PC-3 (cell line): ENCODE measurements around the gene GZMB. TPM values are rescaled to one million over a fixed set of nuclear protein-coding genes. Genes with fewer than 3 reads are reported as not detected.

Experiments
- ATAC-seq: fragments of 200-7000 bp; cut with Tn5 transposase; 2 replicates; pipeline ENCODE4 v1.9.1; 2020; ENCODE audit warnings: mild to moderate bottlenecking, moderate library complexity
- BruUV-seq: library from RNA; stranded (reverse); fragments of 400-500 nt; replicated peaks from 2 replicates; lab custom pipeline; 2021; lab: Mats Ljungman, UMichigan
- CTCF ChIA-PET: fragments of 300-600 bp; sonication (Branson Sonifier 250); formaldehyde crosslinking; loops from one replicate; lab custom pipeline; 2022; ENCODE audit warnings: antibody characterized with exemption; lab: Charles Lee
- POLR2A ChIA-PET: fragments of 300-600 bp; sonication (Branson Sonifier 250); formaldehyde crosslinking; loops from one replicate; lab custom pipeline; 2022; ENCODE audit warnings: antibody characterized with exemption; ENCODE audit not compliant: unreplicated experiment; lab: Charles Lee
- DNase-seq: peaks from one replicate; pipeline ENCODE4 v3.0.0-alpha.2; 2015
- H2AFZ ChIP-seq: fragments of 300-600 bp; sonication (generic); 2 replicates; pipeline ENCODE4 v1.6.0; 2016; ENCODE audit warnings: antibody characterized with exemption, low read length
- H3F3A ChIP-seq: fragments of 300-600 bp; sonication (generic); one replicate; pipeline ENCODE4 v1.6.0; 2017; ENCODE audit warnings: antibody characterized with exemption, low read length, control low read depth, mild to moderate bottlenecking; ENCODE audit not compliant: unreplicated experiment
- H3K27ac ChIP-seq: fragments of 300-600 bp; sonication (generic); 2 replicates; pipeline ENCODE4 v1.5.1; 2016; ENCODE audit warnings: mild to moderate bottlenecking, low read length
- H3K27me3 ChIP-seq: fragments of 300-600 bp; sonication (generic); 2 replicates; pipeline ENCODE4 v1.6.1; 2016; ENCODE audit warnings: low read length, mixed read lengths
- H3K36me3 ChIP-seq: fragments of 300-600 bp; sonication (generic); 2 replicates; pipeline ENCODE4 v1.6.1; 2016; ENCODE audit warnings: low read depth, mixed run types, low read length, mixed read lengths
- H3K4me1 ChIP-seq: fragments of 300-600 bp; sonication (generic); 2 replicates; pipeline ENCODE4 v1.5.1; 2016; ENCODE audit warnings: low read length; ENCODE audit not compliant: insufficient read depth
- H3K4me2 ChIP-seq: fragments of 300-600 bp; sonication (generic); 2 replicates; pipeline ENCODE4 v1.6.0; 2016; ENCODE audit warnings: low read length
- H3K4me3 ChIP-seq: fragments of 300-600 bp; sonication (generic); 2 replicates; pipeline ENCODE4 v1.5.1; 2016; ENCODE audit warnings: mild to moderate bottlenecking, low read length, mixed read lengths
- H3K79me2 ChIP-seq: fragments of 300-600 bp; sonication (generic); 2 replicates; pipeline ENCODE4 v1.6.1; 2017; ENCODE audit warnings: low read length, mixed read lengths
- H3K9ac ChIP-seq: fragments of 300-600 bp; sonication (generic); 2 replicates; pipeline ENCODE4 v1.6.0; 2016; ENCODE audit warnings: mild to moderate bottlenecking, low read length
- H3K9me2 ChIP-seq: fragments of 300-600 bp; sonication (generic); replicated peaks from 2 replicates; pipeline ENCODE4 v1.6.1; 2016; ENCODE audit warnings: mixed run types, low read length, mixed read lengths
- H3K9me3 ChIP-seq: fragments of 300-600 bp; sonication (generic); 2 replicates; pipeline ENCODE4 v1.6.1; 2016; ENCODE audit warnings: low read length, mixed read lengths
- H4K20me1 ChIP-seq: fragments of 300-600 bp; sonication (generic); 2 replicates; pipeline ENCODE4 v1.6.1; 2016; ENCODE audit warnings: low read length, mixed read lengths
- EZH2 ChIP-seq: fragments of 300-600 bp; sonication (generic); IDR thresholded peaks from one replicate; pipeline ENCODE4 v1.6.1; 2017; ENCODE audit warnings: antibody characterized with exemption, mild to moderate bottlenecking, low read length; ENCODE audit not compliant: unreplicated experiment
- EZH2phosphoT487 ChIP-seq: fragments of 300-600 bp; sonication (generic); IDR thresholded peaks from 2 replicates; pipeline ENCODE4 v1.6.1; 2018; ENCODE audit warnings: mild to moderate bottlenecking, antibody characterized with exemption, low read length, borderline replicate concordance
- intact Hi-C: fragments of 100-400 bp; cut with micrococcal nuclease; formaldehyde crosslinking; loops from 2 replicates; pipeline ENCODE4 v1.9.0; 2023
- total RNA-seq: library from RNA; depleted of rRNA; stranded (reverse); fragments of >200 nt; gene quantifications from 2 replicates; pipeline ENCODE4 v1.2.3, GENCODE V29; 2014
- TF ChIP-seq, protein P1 (sequence below): fragments of 300-600 bp; sonication (generic); conservative IDR thresholded peaks from 2 replicates; pipeline ENCODE4 v1.5.1; 2017; ENCODE audit warnings: antibody characterized with exemption, low read depth, mild to moderate bottlenecking, low read length

The GZMB gene
- total RNA-seq, 1 experiment from 2014 or later, result not detected

DNA sequence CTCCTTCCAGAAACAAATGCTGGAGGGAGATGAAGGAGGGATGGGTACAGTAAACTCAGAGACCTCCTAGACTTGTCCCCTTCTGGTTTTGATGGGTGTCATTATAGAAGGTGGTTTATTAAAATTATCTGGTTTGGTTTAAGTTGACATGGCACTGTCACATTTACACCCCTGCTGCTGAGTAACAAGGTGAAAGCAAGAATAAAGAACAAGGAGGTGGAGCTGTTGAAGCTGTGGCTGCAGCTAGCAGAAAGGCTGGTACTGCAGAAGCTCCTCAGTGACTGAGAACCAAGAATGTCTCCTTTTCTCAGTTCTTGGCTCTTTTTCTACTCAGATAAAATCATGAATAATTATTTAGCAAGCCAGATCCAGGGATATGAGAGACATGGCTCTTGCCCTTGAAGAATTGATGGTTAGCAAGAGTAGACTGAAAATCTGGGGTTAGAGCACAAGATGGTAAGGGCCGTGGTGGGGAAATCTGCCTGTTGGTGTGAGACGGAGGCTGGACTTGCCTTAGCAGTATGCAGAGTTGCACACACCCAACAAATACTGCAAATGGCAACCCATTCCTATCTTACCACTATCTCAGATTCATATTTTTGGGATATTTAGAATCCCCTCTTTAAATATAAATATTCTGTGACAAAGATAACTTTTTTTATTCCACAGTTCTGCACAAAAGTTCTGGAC is 24.2 kb downstream of the GZMB start, which contains the start of gene GZMH:
Gene GZMH (minus strand): TSS at position 31 of the 690 bp plus-strand sequence. CDS start 72 bp downstream, outside the sequence.
- DNase-seq, result no peak
- no peak within 1 kb of the TSS for H3K9ac ChIP-seq
- ChIA-PET POLR2A (no interaction called here), CTCF (no interaction called here)
- H3K9me2 ChIP-seq, result no peaks in the 10 kb centered on the region
- BruUV-seq, result no TSS peak
- no peak within 1 kb of the TSS for H2AFZ ChIP-seq
- no peaks in the 10 kb centered on the region for H3K27me3 ChIP-seq
- H3K36me3 ChIP-seq, result no peaks in the 10 kb centered on the region
- no peaks in the 10 kb centered on the region for H3K79me2 ChIP-seq
- no peaks in the 10 kb centered on the region for H3K9me3 ChIP-seq
- TF ChIP-seq EZH2, result no peak
- no peak for TF ChIP-seq EZH2phosphoT487
- TF ChIP-seq, protein P1, sequence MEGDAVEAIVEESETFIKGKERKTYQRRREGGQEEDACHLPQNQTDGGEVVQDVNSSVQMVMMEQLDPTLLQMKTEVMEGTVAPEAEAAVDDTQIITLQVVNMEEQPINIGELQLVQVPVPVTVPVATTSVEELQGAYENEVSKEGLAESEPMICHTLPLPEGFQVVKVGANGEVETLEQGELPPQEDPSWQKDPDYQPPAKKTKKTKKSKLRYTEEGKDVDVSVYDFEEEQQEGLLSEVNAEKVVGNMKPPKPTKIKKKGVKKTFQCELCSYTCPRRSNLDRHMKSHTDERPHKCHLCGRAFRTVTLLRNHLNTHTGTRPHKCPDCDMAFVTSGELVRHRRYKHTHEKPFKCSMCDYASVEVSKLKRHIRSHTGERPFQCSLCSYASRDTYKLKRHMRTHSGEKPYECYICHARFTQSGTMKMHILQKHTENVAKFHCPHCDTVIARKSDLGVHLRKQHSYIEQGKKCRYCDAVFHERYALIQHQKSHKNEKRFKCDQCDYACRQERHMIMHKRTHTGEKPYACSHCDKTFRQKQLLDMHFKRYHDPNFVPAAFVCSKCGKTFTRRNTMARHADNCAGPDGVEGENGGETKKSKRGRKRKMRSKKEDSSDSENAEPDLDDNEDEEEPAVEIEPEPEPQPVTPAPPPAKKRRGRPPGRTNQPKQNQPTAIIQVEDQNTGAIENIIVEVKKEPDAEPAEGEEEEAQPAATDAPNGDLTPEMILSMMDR, result no peak
- intact Hi-C loops, result no loop called here
- H4K20me1 ChIP-seq, result no peaks in the 10 kb centered on the region
- no peaks in the 10 kb centered on the region for H3K4me1 ChIP-seq
- no peaks in the 10 kb centered on the region for H3F3A ChIP-seq
- no peak within 1 kb of the TSS for H3K27ac ChIP-seq
- no peak within 1 kb of the TSS for H3K4me2 ChIP-seq
- no peak for ATAC-seq
- H3K4me3 ChIP-seq, result no peak within 1 kb of the TSS

DNA sequence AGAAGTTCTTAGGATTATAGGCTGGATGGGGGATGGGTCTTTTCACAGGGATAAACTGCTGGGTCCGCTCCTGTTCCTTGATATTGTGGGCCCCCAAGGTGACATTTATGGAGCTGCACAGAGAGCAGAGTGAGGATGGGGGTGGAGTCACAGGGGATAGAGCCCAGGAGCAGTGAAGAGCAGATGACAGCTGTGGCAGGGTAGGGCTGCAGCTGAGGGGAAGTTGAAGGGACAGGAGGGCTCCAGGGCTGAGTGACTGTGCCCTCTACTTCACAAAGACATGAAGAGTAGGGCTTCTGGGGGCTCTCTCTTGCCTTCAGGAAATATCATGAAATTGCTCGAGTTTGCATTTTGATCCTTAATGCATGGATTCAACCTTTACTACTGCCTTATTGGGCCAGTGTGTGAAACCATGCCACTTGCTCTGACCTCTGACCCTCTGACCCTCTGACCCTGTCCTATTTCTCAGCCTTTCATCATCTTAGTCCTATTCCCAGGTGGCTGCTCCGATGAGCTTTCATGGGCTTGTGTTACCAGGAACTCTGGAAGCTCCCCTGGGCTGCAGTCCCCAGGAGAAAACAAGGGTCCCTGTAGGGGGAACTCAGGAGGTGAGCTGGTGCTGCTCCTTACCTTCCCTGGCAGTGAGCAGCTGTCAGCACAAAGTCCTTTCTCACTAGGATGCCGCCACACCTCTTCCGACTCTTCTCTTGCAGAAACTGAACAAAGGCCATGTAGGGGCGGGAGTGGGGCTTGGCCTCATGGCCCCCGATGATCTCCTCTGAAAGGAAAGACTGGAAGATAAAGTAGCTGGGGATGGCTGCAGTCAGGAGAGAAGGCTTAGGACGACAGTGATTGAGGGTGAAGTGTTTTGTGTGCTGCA is 26.1 kb downstream of the GZMB start:
- TF ChIP-seq EZH2phosphoT487 (no peak), EZH2 (no peak)
- TF ChIP-seq, protein P1, result no peak
- ATAC-seq, result no peak
- BruUV-seq, result no TSS peak

More for the DNA sequence above, 26.1 kb downstream of the GZMB start:
- Histone ChIP-seq H4K20me1 (no peaks in the 10 kb centered on the region), H3K36me3 (no peaks in the 10 kb centered on the region), H3K79me2 (no peaks in the 10 kb centered on the region), H3K4me3 (no peak overlapping the region), H3K9me2 (no peaks in the 10 kb centered on the region), H2AFZ (no peak overlapping the region), H3K4me2 (no peak overlapping the region), H3K9me3 (no peaks in the 10 kb centered on the region), H3K9ac (no peak overlapping the region), H3K4me1 (no peaks in the 10 kb centered on the region), H3K27me3 (no peaks in the 10 kb centered on the region; the same call in 1 of the 2 replicates), H3F3A (no peaks in the 10 kb centered on the region), H3K27ac (no peak overlapping the region)
- CTCF ChIA-PET, result no interaction called here
- intact Hi-C loops, result no loop called here
- POLR2A ChIA-PET, result no interaction called here
- DNase-seq, result no peak
